SJSA1 (cell line): ENCODE results near the gene SNCG. TPM values are rescaled to one million over a fixed set of nuclear protein-coding genes. Genes with fewer than 3 reads are reported as not detected.
"Not testable (repeated sequence)": the region's sequence is repeated elsewhere in the genome, so short reads cannot be mapped to it uniquely, and the experiment has no call there.

Experiments
- DNase-seq, 2 experiments: peaks; one replicate each; pipeline ENCODE4 v3.0.0-alpha.2; 2015 to 2020; ENCODE audit warnings: low spot score in 2 of 2, low read depth in 1 of 2
- H3K27ac ChIP-seq: fragments of 250-450 bp; sonication (Bioruptor Pico); 2 replicates; pipeline ENCODE4 v1.5.1; 2020; ENCODE audit warnings: mild to moderate bottlenecking, moderate library complexity
- H3K27me3 ChIP-seq: fragments of 250-450 bp; sonication (Bioruptor Pico); replicated peaks from 2 replicates; pipeline ENCODE4 v1.5.1; 2020; ENCODE audit warnings: mild to moderate bottlenecking, moderate library complexity
- H3K36me3 ChIP-seq: fragments of 250-450 bp; sonication (Bioruptor Pico); 2 replicates; pipeline ENCODE4 v1.5.1; 2020; ENCODE audit warnings: mild to moderate bottlenecking
- H3K4me1 ChIP-seq: fragments of 250-450 bp; sonication (Bioruptor Pico); replicated peaks from 2 replicates; pipeline ENCODE4 v1.6.1; 2021; ENCODE audit warnings: mild to moderate bottlenecking
- H3K4me3 ChIP-seq: fragments of 250-450 bp; sonication (Bioruptor Pico); 2 replicates; pipeline ENCODE4 v1.5.1; 2020; ENCODE audit warnings: mild to moderate bottlenecking
- H3K9me3 ChIP-seq: fragments of 250-450 bp; sonication (Bioruptor Pico); replicated peaks from 2 replicates; pipeline ENCODE4 v1.5.1; 2020; ENCODE audit warnings: mild to moderate bottlenecking
- total RNA-seq: library from RNA; depleted of rRNA; stranded (reverse); fragments of >200 nt; shearing (Covaris generic); gene quantifications from 2 replicates; pipeline ENCODE4 v1.2.3, GENCODE V29; 2014; rRNA removed

SNCG gene
- total RNA-seq, result 0.74 TPM in 1 of 2 replicates, not detected in the other

DNA sequence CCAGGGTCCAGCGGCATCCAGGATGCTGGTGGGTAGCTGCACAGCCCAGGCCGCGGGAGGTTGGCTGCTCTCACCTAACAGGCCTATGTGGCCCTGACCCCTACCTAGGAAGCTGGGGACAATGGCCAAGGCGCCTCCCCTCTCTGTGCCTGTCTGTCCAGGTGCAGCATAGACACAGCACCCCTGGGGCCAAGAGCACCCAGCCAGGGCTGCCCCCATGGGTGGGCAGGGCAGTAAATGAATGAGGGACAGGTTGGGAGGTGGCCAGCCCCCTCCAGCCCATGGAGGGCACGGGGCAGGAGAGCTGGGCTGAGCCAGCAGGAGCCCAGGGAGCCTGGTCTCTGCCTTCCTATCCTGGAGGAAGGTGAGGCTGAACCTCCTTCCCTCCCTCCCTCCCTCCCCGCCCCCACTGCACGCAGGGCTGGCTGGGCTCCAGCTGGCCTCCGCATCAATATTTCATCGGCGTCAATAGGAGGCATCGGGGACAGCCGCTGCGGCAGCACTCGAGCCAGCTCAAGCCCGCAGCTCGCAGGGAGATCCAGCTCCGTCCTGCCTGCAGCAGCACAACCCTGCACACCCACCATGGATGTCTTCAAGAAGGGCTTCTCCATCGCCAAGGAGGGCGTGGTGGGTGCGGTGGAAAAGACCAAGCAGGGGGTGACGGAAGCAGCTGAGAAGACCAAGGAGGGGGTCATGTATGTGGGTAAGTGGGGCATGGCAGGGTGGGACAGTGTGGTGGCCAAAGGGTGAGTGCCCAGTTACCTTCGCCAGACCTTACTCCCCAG lies at the start of gene SNCG:
TSS of gene SNCG (plus strand) at position 484 of the 785 bp plus-strand sequence. CDS start at position 583, 99 bp downstream.
- no peak within 1 kb of the TSS for H3K4me3 ChIP-seq
- no peaks in the 10 kb centered on the region for H3K36me3 ChIP-seq
- H3K27me3 ChIP-seq, result no peaks in the 10 kb centered on the region
- DNase-seq, result no peak
- H3K27ac ChIP-seq, result peak within 1 kb of the TSS; percentile 46
- H3K4me1 ChIP-seq, result peaks cover 27% of the 10 kb centered on the region
- H3K9me3 ChIP-seq, result no peaks in the 10 kb centered on the region

DNA sequence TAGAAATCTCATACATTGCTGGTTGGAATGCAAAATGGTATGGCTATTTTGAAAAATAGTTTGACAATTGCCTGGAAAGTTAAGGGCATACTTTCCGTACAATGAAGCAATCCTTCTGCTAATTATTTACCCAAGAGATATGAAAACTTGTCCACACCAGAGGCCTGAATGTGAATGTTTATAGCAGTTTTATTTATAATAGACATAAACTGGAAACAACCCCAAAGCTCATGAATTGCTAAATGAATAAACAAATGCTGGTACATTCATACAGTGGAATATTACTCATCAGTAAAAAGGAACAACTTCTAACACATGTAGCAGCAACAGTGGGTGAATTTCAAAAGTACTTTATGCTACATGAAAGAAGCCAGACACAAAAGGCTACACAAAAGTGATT lies 43.7 kb upstream of the SNCG start:
- Histone ChIP-seq H3K4me1 (peaks cover 11% of the 10 kb centered on the region), H3K36me3 (peaks cover 47% of the 10 kb centered on the region), H3K9me3 (no peaks in the 10 kb centered on the region)

DNA sequence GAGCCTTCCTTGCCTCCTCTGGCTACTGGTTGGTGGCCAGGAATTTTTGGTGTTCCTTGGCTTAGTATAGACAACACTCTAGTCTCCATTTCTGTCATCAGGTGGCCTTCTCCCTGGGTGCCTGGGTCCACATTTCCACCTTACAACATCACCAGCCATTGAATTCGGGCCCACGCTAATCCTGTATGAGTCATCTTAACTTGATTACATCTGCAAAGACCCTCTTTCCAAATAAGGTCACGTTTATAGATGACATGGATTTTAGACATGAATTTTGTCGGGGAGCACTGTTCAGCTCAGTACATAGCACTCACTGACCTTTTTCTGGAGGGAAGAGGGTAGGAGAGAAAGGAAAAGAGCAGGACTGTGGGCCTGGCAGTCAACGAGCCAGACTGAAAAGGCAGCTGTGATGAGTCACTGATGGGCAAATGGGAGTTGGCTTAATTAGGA lies 40.4 kb upstream of the SNCG start:
- H3K4me3 ChIP-seq, result no peak overlapping the region
- H3K9me3 ChIP-seq, result no peaks in the 10 kb centered on the region
- H3K36me3 ChIP-seq, result peaks cover 68% of the 10 kb centered on the region
- H3K27ac ChIP-seq, result no peak overlapping the region
- H3K27me3 ChIP-seq, result no peaks in the 10 kb centered on the region
- H3K4me1 ChIP-seq, result peaks cover 11% of the 10 kb centered on the region
- DNase-seq, result peak in 1 of 2 experiments; percentile 32

More for the DNA sequence above, 43.7 kb upstream of the SNCG start:
- Histone ChIP-seq H3K27me3 (no peaks in the 10 kb centered on the region), H3K4me3 (no peak overlapping the region), H3K27ac (no peak overlapping the region)
- no peak for DNase-seq

DNA sequence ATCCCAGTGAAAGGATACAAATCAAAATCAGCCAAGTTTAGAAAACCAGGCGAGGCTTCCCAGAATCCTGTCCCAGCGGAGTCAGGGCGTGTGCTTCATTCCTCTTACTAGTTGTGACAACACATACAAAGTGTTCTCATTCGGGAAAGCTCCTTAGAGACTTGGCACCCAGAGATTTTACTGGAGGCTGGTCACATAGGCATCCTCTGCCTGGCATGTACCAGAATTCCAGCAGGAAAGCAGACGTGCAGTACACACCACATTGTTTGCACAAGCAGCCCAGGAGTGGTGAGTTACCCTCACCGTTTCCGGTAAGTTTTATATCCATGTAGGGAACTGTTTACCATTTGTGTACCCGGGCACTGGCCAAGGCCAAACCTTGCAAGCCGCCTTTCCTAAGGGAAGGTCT lies 35.8 kb upstream of the SNCG start:
- H3K9me3 ChIP-seq, result no peaks in the 10 kb centered on the region
- H3K27me3 ChIP-seq, result no peaks in the 10 kb centered on the region
- H3K36me3 ChIP-seq, result peaks cover 48% of the 10 kb centered on the region
- no peak for DNase-seq
- no peak overlapping the region for H3K4me3 ChIP-seq
- H3K27ac ChIP-seq, result no peak overlapping the region
- H3K4me1 ChIP-seq, result peaks cover 8% of the 10 kb centered on the region

DNA sequence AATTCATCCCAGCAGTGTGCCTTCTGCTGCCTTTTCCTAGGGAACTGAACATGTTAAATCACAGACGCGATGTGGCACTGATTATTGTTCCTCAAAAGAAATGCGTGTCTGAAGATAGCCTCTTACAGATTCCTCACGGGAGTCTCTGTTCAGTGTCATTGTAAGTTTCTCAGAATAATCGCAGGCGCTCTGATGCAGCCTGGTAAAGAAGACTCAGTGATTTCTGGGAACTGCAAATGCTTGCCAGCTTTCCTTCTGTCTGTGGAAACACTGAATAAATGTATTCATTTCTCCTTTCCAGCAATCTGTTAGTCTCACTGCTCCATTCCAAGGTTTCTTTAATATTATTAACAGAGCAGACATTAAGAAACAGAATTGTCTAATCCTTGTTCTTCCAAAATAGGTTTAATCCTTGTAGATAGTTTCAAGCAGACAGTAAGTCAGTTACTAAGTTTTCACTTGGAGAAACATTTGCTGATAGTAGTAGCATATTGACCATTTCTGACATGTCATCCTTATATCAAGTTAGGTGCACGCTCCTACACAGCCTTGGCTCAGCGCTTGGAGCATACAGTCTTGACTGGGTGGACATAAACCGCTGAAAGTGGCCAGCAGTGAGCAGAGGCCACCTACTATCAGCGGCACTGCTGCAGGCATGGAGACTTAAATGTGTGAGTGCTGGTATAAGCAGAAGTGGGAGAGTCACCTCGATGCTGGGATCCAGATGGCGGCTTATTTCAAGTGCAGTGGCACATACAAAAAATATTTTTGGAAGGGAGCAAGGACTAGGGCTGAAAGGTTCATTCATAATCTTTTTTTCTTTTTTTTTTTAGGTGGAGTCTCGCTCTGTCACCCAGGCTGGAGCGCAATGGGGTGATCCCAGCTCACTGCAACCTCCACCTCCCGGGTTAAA lies 28.7 kb upstream of the SNCG start:
- H3K36me3 ChIP-seq, result peaks cover 9% of the 10 kb centered on the region
- H3K27ac ChIP-seq, result no peak overlapping the region
- DNase-seq, result no peak
- no peaks in the 10 kb centered on the region for H3K9me3 ChIP-seq
- no peaks in the 10 kb centered on the region for H3K4me1 ChIP-seq
- no peaks in the 10 kb centered on the region for H3K27me3 ChIP-seq
- H3K4me3 ChIP-seq, result no peak overlapping the region

DNA sequence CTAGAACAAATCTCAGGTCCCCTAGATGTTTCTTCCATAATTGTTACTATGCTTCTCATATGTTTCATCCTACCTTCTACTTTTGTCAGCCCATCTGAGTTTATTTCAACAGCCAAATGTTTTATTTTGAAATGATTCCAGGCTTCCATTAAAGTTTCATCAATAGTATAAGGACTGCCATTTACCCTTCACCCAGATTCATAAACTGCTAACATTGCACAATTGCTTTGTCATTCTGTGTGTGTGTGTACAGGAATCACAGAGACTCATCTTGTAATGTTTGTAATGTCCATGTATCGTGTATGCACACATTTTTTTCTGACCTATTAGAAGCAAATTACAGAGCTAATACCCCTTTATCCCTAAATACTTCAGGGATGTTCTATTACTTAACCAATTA lies 26.5 kb upstream of the SNCG start:
- Histone ChIP-seq H3K4me3 (no peak overlapping the region), H3K27me3 (no peaks in the 10 kb centered on the region), H3K9me3 (no peaks in the 10 kb centered on the region), H3K4me1 (peaks cover 2% of the 10 kb centered on the region), H3K36me3 (peaks cover 9% of the 10 kb centered on the region; the same call in 1 of the 2 replicates), H3K27ac (no peak overlapping the region)
- DNase-seq, result no peak

DNA sequence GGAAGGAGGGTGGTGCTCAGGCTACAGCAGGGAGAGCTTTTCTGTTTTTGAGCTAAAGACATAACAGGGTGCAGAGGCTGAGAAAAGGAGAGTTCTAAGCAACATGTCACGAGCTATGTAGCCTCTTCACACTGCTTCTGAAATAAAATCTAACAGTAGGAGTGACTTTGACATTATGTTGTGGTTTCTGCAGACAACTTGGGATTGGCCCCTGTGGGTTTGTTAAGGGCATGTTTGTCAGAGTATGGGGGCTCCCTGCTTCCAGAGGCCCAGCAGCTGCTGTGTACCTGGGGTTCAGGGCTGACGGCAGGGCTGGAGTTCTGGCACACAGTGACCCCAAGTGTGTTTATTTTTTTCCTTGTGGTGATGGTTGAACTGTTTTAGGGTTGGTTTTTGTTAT lies 25.7 kb upstream of the SNCG start:
- Histone ChIP-seq H3K4me3 (no peak overlapping the region), H3K27me3 (no peaks in the 10 kb centered on the region), H3K9me3 (no peaks in the 10 kb centered on the region), H3K27ac (no peak overlapping the region), H3K36me3 (peaks cover 9% of the 10 kb centered on the region; the same call in 1 of the 2 replicates), H3K4me1 (peaks cover 4% of the 10 kb centered on the region)
- DNase-seq, result no peak

DNA sequence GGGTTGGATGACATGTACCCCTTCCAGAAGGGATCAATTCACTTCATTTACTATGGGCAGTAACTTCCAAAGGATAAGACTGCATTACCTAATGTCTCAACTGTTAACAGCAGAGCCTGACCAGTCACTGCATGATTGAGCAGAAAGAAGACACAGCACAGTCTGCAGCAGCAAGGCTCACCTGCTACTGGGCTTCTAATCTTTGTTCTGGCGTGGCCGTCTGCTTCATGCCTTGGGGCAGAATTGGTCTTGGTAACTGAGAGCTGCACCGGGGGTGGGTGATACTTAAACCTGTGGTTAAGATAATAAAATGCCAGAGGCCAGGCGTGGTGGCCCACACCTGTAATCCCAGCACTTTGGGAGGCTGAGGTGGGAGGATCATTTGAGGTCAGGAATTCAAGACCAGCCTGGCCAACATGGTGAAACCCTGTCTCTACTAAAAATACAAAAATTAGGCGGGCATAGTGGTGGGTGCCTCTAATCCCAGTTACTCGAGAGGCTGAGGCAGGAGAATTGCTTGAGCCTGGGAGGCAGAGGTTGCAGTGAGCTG lies 24.2 kb upstream of the SNCG start:
- not testable (repeated sequence) for H3K27ac ChIP-seq, H3K36me3 ChIP-seq, H3K9me3 ChIP-seq, H3K4me1 ChIP-seq, H3K27me3 ChIP-seq, H3K4me3 ChIP-seq
- peak in 1 of 2 experiments; percentile 28 for DNase-seq

DNA sequence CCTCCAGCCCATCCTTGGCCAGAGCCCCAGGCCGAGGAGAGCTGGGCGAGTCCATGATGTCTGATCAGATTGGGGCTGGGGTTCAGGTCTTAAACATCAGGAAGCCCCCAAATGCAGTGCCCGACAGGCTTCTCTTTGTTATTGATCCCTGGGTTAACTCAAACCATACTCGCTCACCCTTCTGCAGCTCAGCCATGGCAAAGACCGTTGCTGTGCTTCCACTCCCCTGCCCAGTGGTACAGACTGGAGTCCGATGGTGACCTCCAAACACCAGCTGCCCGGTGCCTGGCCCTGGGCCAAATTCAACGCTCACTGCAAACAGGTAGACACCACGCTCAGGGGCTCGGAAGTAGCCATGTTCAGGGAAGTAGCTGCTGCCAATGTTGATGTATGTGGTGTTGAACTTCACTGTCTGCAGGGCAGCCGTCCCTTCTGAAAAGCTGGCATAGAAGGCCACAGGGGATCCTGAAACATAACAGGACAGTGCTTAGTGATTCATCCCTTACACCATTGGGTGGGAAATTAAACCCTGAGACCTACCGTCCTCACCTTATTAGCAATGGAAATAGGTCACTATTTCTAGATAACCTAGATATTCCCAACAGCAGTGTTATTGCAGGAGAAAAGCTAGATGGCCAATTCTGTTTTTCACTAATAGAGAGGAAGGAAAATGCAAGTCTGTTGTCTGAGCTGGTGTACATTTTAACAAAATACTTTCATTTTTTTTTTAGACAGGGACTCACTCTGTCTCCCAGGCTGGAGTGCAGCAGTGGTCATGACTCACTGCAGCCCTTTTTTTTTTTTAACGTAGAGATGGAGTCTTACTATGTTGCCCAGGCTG lies 21.5 kb upstream of the SNCG start:
- peaks cover 12% of the 10 kb centered on the region for H3K4me1 ChIP-seq
- H3K9me3 ChIP-seq, result no peaks in the 10 kb centered on the region
- H3K4me3 ChIP-seq, result no peak overlapping the region
- no peaks in the 10 kb centered on the region for H3K27me3 ChIP-seq
- peak in 1 of 2 experiments; percentile 26 for DNase-seq
- no peak overlapping the region for H3K27ac ChIP-seq
- H3K36me3 ChIP-seq, result no peaks in the 10 kb centered on the region

DNA sequence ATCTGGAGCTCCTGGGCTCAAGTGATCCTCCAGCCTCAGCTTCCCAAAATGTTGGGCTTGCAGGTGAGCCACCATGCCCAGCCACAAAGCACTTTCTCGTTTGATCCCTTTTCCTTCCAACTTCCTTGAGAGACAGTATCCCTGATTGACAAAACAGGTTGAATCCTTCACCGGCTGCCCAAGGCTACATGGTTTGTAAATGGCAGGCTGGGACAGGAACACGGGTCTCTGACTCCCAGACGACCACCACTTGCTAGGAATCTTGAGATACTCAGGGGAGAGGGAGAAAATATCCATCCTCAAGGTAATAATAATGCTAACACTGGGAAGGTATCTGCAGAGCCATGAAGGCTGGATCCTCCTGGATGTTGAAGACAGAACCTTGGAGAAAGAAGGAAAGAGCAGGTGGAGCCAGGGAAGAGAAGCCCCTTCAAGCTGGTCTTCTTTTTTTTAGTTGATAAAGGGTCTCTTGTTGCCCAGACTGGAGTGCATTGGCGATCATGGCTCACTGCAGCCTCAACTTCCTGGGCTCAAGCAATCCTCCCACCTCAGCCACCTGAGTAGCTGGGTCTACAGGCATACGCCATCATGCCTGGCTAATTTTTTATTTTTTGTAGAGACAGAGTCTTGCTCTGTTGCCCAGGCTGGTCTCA lies 20.8 kb upstream of the SNCG start:
- H3K9me3 ChIP-seq, result no peaks in the 10 kb centered on the region
- no peak overlapping the region for H3K4me3 ChIP-seq
- no peak for DNase-seq
- H3K27ac ChIP-seq, result no peak overlapping the region
- no peaks in the 10 kb centered on the region for H3K36me3 ChIP-seq
- H3K27me3 ChIP-seq, result no peaks in the 10 kb centered on the region
- H3K4me1 ChIP-seq, result peaks cover 12% of the 10 kb centered on the region

DNA sequence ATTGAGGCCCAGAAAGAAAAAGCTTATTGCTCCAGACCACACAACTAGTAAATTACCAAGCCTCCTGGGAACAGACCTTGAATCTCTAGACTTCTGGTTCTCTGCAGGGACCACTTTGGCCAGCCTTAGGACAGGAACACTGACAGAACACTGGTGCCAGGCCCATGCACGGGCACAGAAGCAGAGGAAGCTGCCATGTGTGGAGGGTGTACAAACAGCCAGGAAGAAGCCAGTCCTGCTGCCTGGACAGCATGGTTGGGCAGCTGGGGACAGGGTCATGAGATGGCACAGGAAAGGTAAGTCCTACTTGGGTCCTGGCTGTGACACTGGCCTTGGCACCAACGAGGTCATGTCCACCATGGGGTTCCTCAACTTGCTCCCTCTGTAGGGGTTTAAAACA lies 20.1 kb upstream of the SNCG start:
- H3K9me3 ChIP-seq, result no peaks in the 10 kb centered on the region
- H3K4me3 ChIP-seq, result no peak overlapping the region
- no peak for DNase-seq
- H3K27me3 ChIP-seq, result no peaks in the 10 kb centered on the region
- H3K4me1 ChIP-seq, result peaks cover 12% of the 10 kb centered on the region
- H3K27ac ChIP-seq, result no peak overlapping the region
- H3K36me3 ChIP-seq, result no peaks in the 10 kb centered on the region

DNA sequence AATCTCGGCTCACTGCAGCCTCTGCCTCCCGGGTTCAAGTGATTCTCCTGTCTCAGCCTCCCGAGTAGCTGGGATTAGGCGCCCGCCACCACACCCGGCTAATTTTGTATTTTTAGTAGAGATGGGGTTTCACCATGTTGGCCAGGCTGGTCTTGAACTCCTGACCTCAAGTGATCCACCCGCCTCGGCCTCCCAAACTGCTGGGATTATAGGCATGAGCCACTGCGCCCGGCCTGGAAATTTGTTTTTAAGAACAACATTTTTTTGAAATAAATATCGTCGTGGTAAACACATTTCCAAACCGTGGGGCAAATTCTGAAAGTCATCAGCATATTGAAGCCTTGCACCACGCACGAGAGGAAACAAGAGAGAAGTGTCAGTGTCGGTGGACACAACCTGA lies 18.3 kb upstream of the SNCG start:
- not testable (repeated sequence) for DNase-seq, H3K27ac ChIP-seq, H3K27me3 ChIP-seq, H3K9me3 ChIP-seq, H3K4me3 ChIP-seq, H3K36me3 ChIP-seq
- peaks cover 12% of the 10 kb centered on the region for H3K4me1 ChIP-seq

DNA sequence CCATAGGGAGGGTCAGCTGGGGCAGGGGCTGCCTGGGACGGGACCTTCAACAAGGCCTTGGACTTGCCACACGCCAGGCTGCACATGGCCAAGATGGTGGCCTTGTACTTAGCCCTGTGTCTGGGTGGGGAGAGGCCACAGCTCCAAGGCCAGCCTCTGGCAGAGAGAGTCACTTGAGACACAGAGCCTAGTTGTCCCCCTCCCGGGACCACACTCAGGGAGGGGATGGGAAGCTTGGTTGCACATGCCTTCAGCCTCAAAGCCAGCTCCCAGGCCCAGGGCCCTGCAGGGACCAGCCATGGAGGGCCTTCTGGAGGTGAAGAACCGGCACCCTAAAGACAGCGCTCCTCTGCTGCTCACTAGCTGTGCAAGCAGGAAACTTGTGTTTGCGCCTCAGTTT lies 17.7 kb upstream of the SNCG start:
- Histone ChIP-seq H3K27ac (no peak overlapping the region), H3K4me1 (peaks cover 12% of the 10 kb centered on the region), H3K9me3 (no peaks in the 10 kb centered on the region), H3K27me3 (no peaks in the 10 kb centered on the region), H3K36me3 (no peaks in the 10 kb centered on the region), H3K4me3 (no peak overlapping the region)
- DNase-seq, result no peak
